H1 (cell line): ENCODE results near the gene MTO1. TPM values are rescaled to one million over a fixed set of nuclear protein-coding genes. Genes with fewer than 3 reads are reported as not detected.
A peak's percentile ranks its signal among the peaks of the same experiment; 100 is the strongest.
"Not testable (repeated sequence)": the region's sequence is repeated elsewhere in the genome, so short reads cannot be mapped to it uniquely, and the experiment has no call there.

Experiments used
- CTCF ChIA-PET: fragments of 300-600 bp; sonication (Branson Sonifier 250); formaldehyde crosslinking; loops from one replicate; lab custom pipeline; 2021; ENCODE audit not compliant: partially characterized antibody; lab: Charles Lee
- POLR2A ChIA-PET: fragments of 300-600 bp; sonication (Branson Sonifier 250); formaldehyde crosslinking; loops from one replicate; lab custom pipeline; 2021; ENCODE audit warnings: inconsistent platforms; ENCODE audit not compliant: partially characterized antibody; lab: Charles Lee
- DNase-seq, 2 experiments: peaks; one replicate each; pipeline versions ENCODE4 v3.0.0 to v3.0.0-alpha.2; 2010 to 2022; ENCODE audit warnings: low spot score in 2 of 2, low read depth in 1 of 2, mixed read lengths in 1 of 2
- FAIRE-seq: peaks from 2 replicates; lab custom pipeline; 2011; peaks lifted over from hg19 to GRCh38; lab: Jason Lieb, UNC
- H2AFZ ChIP-seq: 2 replicates; pipeline ENCODE4 v1.8.1; 2012; ENCODE audit warnings: low read length, inconsistent platforms
- H2AK5ac ChIP-seq: 2 replicates; pipeline ENCODE4 v1.6.1; 2013; ENCODE audit warnings: low read depth, low read length
- H2BK120ac ChIP-seq: replicated peaks from 2 replicates; pipeline ENCODE3; 2013; ENCODE audit warnings: low read depth, low read length, inconsistent platforms
- H2BK12ac ChIP-seq: 2 replicates; pipeline ENCODE4 v1.6.1; 2013; ENCODE audit warnings: low read depth, low read length
- H2BK15ac ChIP-seq: 2 replicates; pipeline ENCODE4 v1.6.1; 2013; ENCODE audit warnings: low read length
- H2BK20ac ChIP-seq: 2 replicates; pipeline ENCODE4 v1.6.1; 2013; ENCODE audit warnings: low read length
- H2BK5ac ChIP-seq: 2 replicates; pipeline ENCODE4 v1.6.1; 2013; ENCODE audit warnings: low read depth, low read length
- H3K14ac ChIP-seq: 2 replicates; pipeline ENCODE4 v1.6.1; 2013; ENCODE audit warnings: inconsistent platforms; ENCODE audit not compliant: insufficient read length
- H3K18ac ChIP-seq: 2 replicates; pipeline ENCODE4 v1.6.1; 2013; ENCODE audit warnings: low read length; ENCODE audit errors: extremely low read depth
- H3K23ac ChIP-seq: 2 replicates; pipeline ENCODE4 v1.6.1; 2013; ENCODE audit warnings: inconsistent platforms; ENCODE audit not compliant: insufficient read length
- H3K23me2 ChIP-seq: 2 replicates; pipeline ENCODE4 v1.6.1; 2013; ENCODE audit warnings: low read depth, low read length
- H3K27ac ChIP-seq: 2 replicates; pipeline ENCODE4 v1.6.1; 2011; ENCODE audit warnings: low read depth, low read length, inconsistent platforms
- H3K27me3 ChIP-seq, 4 experiments: replicated peaks in 1 of 4; 1 replicate in 1 of 4; 2 replicates in 3 of 4; pipeline versions ENCODE4 v1.6.1 to v1.8.1; 2011 to 2013; ENCODE audit warnings: low read length in 3 of 4, mild to moderate bottlenecking in 3 of 4, inconsistent platforms in 2 of 4, mixed read lengths in 2 of 4, moderate library complexity in 1 of 4; ENCODE audit not compliant: control insufficient read depth in 3 of 4, insufficient read depth in 3 of 4; ENCODE audit errors: extremely low read depth in 1 of 4
- H3K36me3 ChIP-seq, 4 experiments: 2 replicates each; pipeline versions ENCODE4 v1.6.1 to v1.8.1; 2011 to 2013; ENCODE audit warnings: mild to moderate bottlenecking in 4 of 4, low read length in 3 of 4, moderate library complexity in 2 of 4, control low read depth in 1 of 4, inconsistent platforms in 1 of 4; ENCODE audit not compliant: insufficient read depth in 4 of 4, control insufficient read depth in 2 of 4
- H3K4ac ChIP-seq: replicated peaks from 2 replicates; pipeline ENCODE3; 2013; ENCODE audit warnings: low read length, low read depth, mixed read lengths, inconsistent platforms; ENCODE audit not compliant: insufficient read length
- H3K4me1 ChIP-seq, 4 experiments: replicated peaks in 1 of 4; 1 replicate in 1 of 4; 2 replicates in 3 of 4; pipeline versions ENCODE4 v1.6.1 to v1.8.1; 2011 to 2013; ENCODE audit warnings: low read length in 3 of 4, inconsistent platforms in 2 of 4, mixed read lengths in 1 of 4; ENCODE audit not compliant: insufficient read depth in 4 of 4, control insufficient read depth in 3 of 4
- H3K4me2 ChIP-seq, 2 experiments: 2 replicates each; pipeline versions ENCODE4 v1.6.1 to v1.8.1; 2011 to 2013; ENCODE audit warnings: low read depth in 2 of 2, low read length in 2 of 2, control low read depth in 1 of 2, inconsistent platforms in 1 of 2, mild to moderate bottlenecking in 1 of 2; ENCODE audit not compliant: insufficient read depth in 1 of 2
- H3K4me3 ChIP-seq, 4 experiments: fragments of 200-600, 300-600 bp in 1 of 4; sonication (generic), shearing (Covaris generic), sonication (Bioruptor Twin) in 1 of 4; 2 replicates each; pipeline versions ENCODE4 v1.5.1 to v1.8.1; 2011 to 2016; ENCODE audit warnings: low read length in 4 of 4, low read depth in 3 of 4, control low read depth in 2 of 4, inconsistent platforms in 2 of 4, mild to moderate bottlenecking in 2 of 4, mixed read lengths in 1 of 4, moderate library complexity in 1 of 4; ENCODE audit not compliant: insufficient read depth in 2 of 4; ENCODE audit errors: extremely low read depth in 1 of 4
- H3K56ac ChIP-seq: replicated peaks from 2 replicates; pipeline ENCODE3; 2013; ENCODE audit warnings: low read depth, mild to moderate bottlenecking, mixed read lengths, low read length, inconsistent platforms; ENCODE audit not compliant: insufficient read length
- H3K79me1 ChIP-seq: 2 replicates; pipeline ENCODE4 v1.6.1; 2013; ENCODE audit warnings: low read depth, low read length, control low read depth
- H3K79me2 ChIP-seq, 2 experiments: 2 replicates each; pipeline versions ENCODE4 v1.6.1 to v1.8.1; 2012 to 2013; ENCODE audit warnings: low read length in 2 of 2, mild to moderate bottlenecking in 2 of 2, inconsistent platforms in 1 of 2; ENCODE audit not compliant: insufficient read depth in 2 of 2, control insufficient read depth in 1 of 2
- H3K9ac ChIP-seq, 4 experiments: replicated peaks in 1 of 4; 1 replicate in 1 of 4; 2 replicates in 3 of 4; pipeline versions ENCODE4 v1.6.1 to v1.8.1; 2011 to 2013; ENCODE audit warnings: low read depth in 3 of 4, low read length in 3 of 4, control low read depth in 2 of 4, mild to moderate bottlenecking in 2 of 4, moderate library complexity in 2 of 4, inconsistent platforms in 1 of 4; ENCODE audit errors: extremely low read depth in 1 of 4
- H3K9me3 ChIP-seq, 2 experiments: 2 replicates each; pipeline versions ENCODE4 v1.6.1 to v1.8.1; 2012 to 2013; ENCODE audit warnings: mild to moderate bottlenecking in 2 of 2, moderate library complexity in 2 of 2, control low read depth in 1 of 2, inconsistent platforms in 1 of 2, low read depth in 1 of 2, low read length in 1 of 2, mixed read lengths in 1 of 2; ENCODE audit not compliant: insufficient read depth in 2 of 2
- H4K20me1 ChIP-seq, 2 experiments: replicated peaks in 1 of 2; 2 replicates each; pipeline versions ENCODE3 to v1.8.1; 2011 to 2013; ENCODE audit warnings: inconsistent platforms in 2 of 2, low read length in 2 of 2, mild to moderate bottlenecking in 1 of 2; ENCODE audit not compliant: insufficient read depth in 2 of 2, control insufficient read depth in 1 of 2
- H4K5ac ChIP-seq: 2 replicates; pipeline ENCODE4 v1.6.1; 2013; ENCODE audit warnings: low read length, low read depth, mixed read lengths, inconsistent platforms; ENCODE audit not compliant: insufficient read length
- H4K8ac ChIP-seq: 2 replicates; pipeline ENCODE4 v1.8.0; 2013; ENCODE audit warnings: mild to moderate bottlenecking, moderate library complexity, low read length, inconsistent platforms; ENCODE audit not compliant: insufficient read depth; ENCODE audit errors: extremely low read depth
- H4K91ac ChIP-seq: replicated peaks from 2 replicates; pipeline ENCODE3; 2013; ENCODE audit warnings: low read length, mixed read lengths, inconsistent platforms; ENCODE audit not compliant: insufficient read length
- POLR2A ChIP-seq, 2 experiments: IDR thresholded peaks; 1 replicate in 1 of 2; 2 replicates in 1 of 2; pipeline ENCODE4 v1.6.1; 2011; ENCODE audit warnings: low read depth in 2 of 2, low read length in 2 of 2, mild to moderate bottlenecking in 2 of 2; ENCODE audit errors: control extremely low read depth in 1 of 2
- POLR2AphosphoS5 ChIP-seq: IDR thresholded peaks from 2 replicates; pipeline ENCODE4 v1.6.1; 2011; ENCODE audit warnings: low read depth, low read length
- TAF7 ChIP-seq: optimal IDR thresholded peaks from 2 replicates; pipeline ENCODE3; 2011; ENCODE audit warnings: low read depth, mild to moderate bottlenecking, inconsistent platforms, low read length, moderate library complexity, borderline replicate concordance
- WGBS, 2 experiments: shearing (Covaris generic) in 1 of 2; methylation state at CpG; one replicate each; pipeline versions ENCODE4 v1.1.6 to v1.1.7; 2013 to 2015; ENCODE audit warnings: low lambda C conversion rate in 2 of 2, mixed read lengths in 2 of 2, inconsistent platforms in 1 of 2, low coverage in 1 of 2, missing lambda C conversion rate in 1 of 2; ENCODE audit not compliant: insufficient replicate concordance in 2 of 2, insufficient coverage in 1 of 2, insufficient read length in 1 of 2; ENCODE audit errors: extremely low coverage in 1 of 2, missing lambda C conversion rate in 1 of 2; 5-methylcytosine and 5-hydroxymethylcytosine counted together
- polyA plus RNA-seq, 7 experiments: library from polyadenylated mRNA; depleted of rRNA in 3 of 7; stranded (reverse) in 5 of 7; unstranded in 2 of 7; fragments of >200 nt in 5 of 7; fragments of 200-250 nt in 2 of 7; gene quantifications; 1 replicate in 5 of 7; 2 replicates in 1 of 7; 4 replicates in 1 of 7; pipeline versions ENCODE4 v1.2.1 to v1.2.3, GENCODE V29; 2011 to 2013; ENCODE audit warnings: missing spikeins in 2 of 7, mixed read lengths in 2 of 7
- total RNA-seq: library from RNA; stranded (reverse); fragmentation: NEBNext Ultra II Directional; extraction: Animal tissue kit (Norgen Biotek cat#: 25700); gene quantifications from 2 replicates; pipeline ENCODE4 v1.2.1, GENCODE V29; 2021

MTO1 gene
- total and polyA plus RNA-seq, 2 of the 8 experiments (the other 6 are each of a cell fraction or from before 2014, with no cell fraction given): 20.9 to 31.6 TPM

GRCh38 chr6:73518100-73518981, 56.8 kb downstream of the MTO1 start:
- H3K4me3 ChIP-seq: peak overlapping the region; percentile 87 to 100 (median 97)
- H3K4me1 ChIP-seq, H2BK15ac ChIP-seq, H3K14ac ChIP-seq, H3K4ac ChIP-seq, H3K9me3 ChIP-seq, H2AK5ac ChIP-seq, H4K20me1 ChIP-seq, H2AFZ ChIP-seq, H3K23ac ChIP-seq, H2BK12ac ChIP-seq, H2BK120ac ChIP-seq, H2BK5ac ChIP-seq, H4K5ac ChIP-seq, H3K56ac ChIP-seq, H3K18ac ChIP-seq, FAIRE-seq, H3K27me3 ChIP-seq, H3K79me1 ChIP-seq, H3K23me2 ChIP-seq, DNase-seq, H4K8ac ChIP-seq, H2BK20ac ChIP-seq, H3K27ac ChIP-seq, H4K91ac ChIP-seq: not testable (repeated sequence)
- ChIA-PET CTCF (interaction anchor here (0.6 to 1.2 kb wide), 2 partner anchors 57 to 92 kb away, joined by 3 to 8 read pairs; no protein-coding TSS in a partner anchor), POLR2A (interaction anchor here (0.6 to 27.5 kb wide), 21 partner anchors 7 to 360 kb away, joined by 3 to 1482 read pairs (median 7); partner anchors contain the start of genes MTO1 and SLC17A5)
- peaks cover 38 to 55% (median 50%) of the 10 kb centered on the region in 4 experiments for H3K36me3 ChIP-seq
- 34% methylated on average over 16 of the region's 19 CpGs; no CpG with 5 or more reads in 1 of the 2 experiments for WGBS, 2 experiments
- H3K4me2 ChIP-seq: peak overlapping the region; percentile 71 to 82
- TF ChIP-seq POLR2AphosphoS5 (peak; percentile 89), POLR2A (IDR thresholded peaks at IDR 0.05; ENCODE audit: control extremely low read depth in 1 of 2, low read depth in 2 of 2, low read length in 2 of 2) (peak in 1 of 2 experiments; percentile 31; a peak in 1 of 3 replicates), TAF7 (peak; percentile 48)
- peaks cover 0 to 41% of the 10 kb centered on the region in 2 experiments; a peak in 3 of 4 replicates for H3K79me2 ChIP-seq
- peak overlapping the region; percentile 79 to 90 (median 84) for H3K9ac ChIP-seq
